T-cell (primary cell): ENCODE results near the gene MPP3. TPM values are rescaled to one million over a fixed set of nuclear protein-coding genes. Genes with fewer than 3 reads are reported as not detected.
"Not testable (repeated sequence)": the region's sequence is repeated elsewhere in the genome, so short reads cannot be mapped to it uniquely, and the experiment has no call there.

Experiments used
- ATAC-seq, 4 experiments: fragments of 200-7000 bp in 3 of 4; fragments of 150-1000 bp in 1 of 4; cut with Tn5 transposase; replicated peaks in 1 of 4; 1 replicate in 3 of 4; 2 replicates in 1 of 4; pipeline ENCODE4 v1.10.0; 2021; ENCODE audit warnings: moderate library complexity in 3 of 4, mild to moderate bottlenecking in 2 of 4, moderate number of reproducible peaks in 1 of 4
- CTCF ChIA-PET, 2 donors: fragments of 300-600 bp; sonication (Branson Sonifier 250); formaldehyde crosslinking; loops; one replicate each; lab custom pipeline; 2022; ENCODE audit warnings: antibody characterized with exemption in 2 of 2; lab: Charles Lee
- POLR2A ChIA-PET, 2 donors: fragments of 300-600 bp; sonication (Branson Sonifier 250); formaldehyde crosslinking; loops; one replicate each; lab custom pipeline; 2022; ENCODE audit warnings: antibody characterized with exemption in 2 of 2; lab: Charles Lee
- DNase-seq, 35 experiments: peaks; one replicate each; pipeline versions ENCODE4 v3.0.0 to v3.0.0-alpha.2; 2013 to 2023
- H3K27ac ChIP-seq: one replicate; pipeline ENCODE4 v1.5.1; 2013; ENCODE audit warnings: low read length
- H3K27me3 ChIP-seq, 2 experiments: replicated peaks in 1 of 2; 1 replicate in 1 of 2; 2 replicates in 1 of 2; pipeline versions ENCODE4 v1.6.1 to v1.7.0; 2013; ENCODE audit warnings: low read length in 1 of 2, mixed read lengths in 1 of 2; ENCODE audit not compliant: control insufficient read depth in 2 of 2, insufficient read depth in 2 of 2; ENCODE audit errors: extremely low read depth in 1 of 2
- H3K36me3 ChIP-seq, 2 donors: 1 replicate in 1 of 2; 2 replicates in 1 of 2; pipeline versions ENCODE4 v1.6.1 to v1.7.0; 2013; ENCODE audit warnings: low read length in 1 of 2; ENCODE audit not compliant: control insufficient read depth in 2 of 2, insufficient read depth in 1 of 2; ENCODE audit errors: extremely low read depth in 1 of 2
- H3K4me1 ChIP-seq, 2 experiments: 1 replicate in 1 of 2; 2 replicates in 1 of 2; pipeline versions ENCODE4 v1.6.1 to v1.7.0; 2013; ENCODE audit warnings: low read length in 2 of 2, mixed read lengths in 1 of 2; ENCODE audit not compliant: insufficient read depth in 2 of 2, control insufficient read depth in 1 of 2; ENCODE audit errors: extremely low read depth in 1 of 2
- H3K4me3 ChIP-seq, 2 donors: 1 replicate in 1 of 2; 2 replicates in 1 of 2; pipeline versions ENCODE4 v1.5.1 to v1.7.0; 2013; ENCODE audit warnings: mild to moderate bottlenecking in 2 of 2, low read length in 1 of 2, moderate library complexity in 1 of 2; ENCODE audit not compliant: control insufficient read depth in 1 of 2; ENCODE audit errors: extremely low read depth in 1 of 2
- H3K9me3 ChIP-seq: 2 replicates; pipeline ENCODE4 v1.7.0; 2013
- H3K27ac Mint-ChIP-seq, 2 donors: one replicate each; pipeline ENCODE4 v1.8.0; 2020 to 2021; ENCODE audit warnings: mild to moderate bottlenecking in 2 of 2, mixed read lengths in 2 of 2
- H3K27me3 Mint-ChIP-seq, 2 donors: one replicate each; pipeline ENCODE4 v1.8.0; 2021 to 2022; ENCODE audit warnings: mixed read lengths in 2 of 2
- H3K36me3 Mint-ChIP-seq: one replicate; pipeline ENCODE4 v1.8.0; 2021; ENCODE audit warnings: mixed read lengths
- H3K4me1 Mint-ChIP-seq, 3 donors: one replicate each; pipeline ENCODE4 v1.8.0; 2020 to 2022; ENCODE audit warnings: mixed read lengths in 3 of 3, mild to moderate bottlenecking in 1 of 3
- H3K4me3 Mint-ChIP-seq, 3 donors: one replicate each; pipeline ENCODE4 v1.8.0; 2020 to 2022; ENCODE audit warnings: mild to moderate bottlenecking in 3 of 3, mixed read lengths in 3 of 3, moderate library complexity in 3 of 3
- H3K9me3 Mint-ChIP-seq, 3 donors: one replicate each; pipeline ENCODE4 v1.8.0; 2020 to 2022; ENCODE audit warnings: mixed read lengths in 3 of 3
- WGBS: methylation state at CpG from one replicate; pipeline ENCODE4 v1.1.5; 2013; ENCODE audit warnings: missing lambda C conversion rate; ENCODE audit not compliant: insufficient coverage; 5-methylcytosine and 5-hydroxymethylcytosine counted together
- total RNA-seq, 35 experiments: library from RNA in 6 of 35; stranded (reverse) in 6 of 35; fragments of 120-200 nt in 1 of 35; gene quantifications; one replicate each; pipeline versions ENCODE4 v1.2.1 to v1.2.4 and lab custom pipeline; 2013 to 2026

The MPP3 gene
- total RNA-seq, 5 donors from 2014 or later (not counting 1 experiment from before 2014, with no cell fraction given), result 0.32 to 0.60 (median 0.44) TPM; not detected in 1

DNA sequence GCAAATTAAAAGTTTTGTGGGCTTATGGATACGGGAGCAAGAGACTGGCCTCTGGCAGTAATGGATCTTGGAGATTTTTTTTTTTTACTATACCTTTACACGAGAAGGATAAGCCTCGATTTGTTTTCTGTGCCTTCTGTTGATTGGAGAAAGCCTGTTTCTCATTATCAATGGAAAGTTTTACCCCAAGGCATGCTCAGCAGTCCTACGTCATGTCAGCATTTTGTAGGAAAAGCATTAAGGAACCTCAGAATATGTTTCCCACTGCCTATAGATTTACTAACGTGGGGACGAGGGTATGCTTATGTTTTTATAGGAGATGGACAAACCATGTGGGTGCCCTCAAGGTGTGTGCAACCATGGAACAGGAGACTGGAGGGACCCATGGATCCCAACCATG lies 40.9 kb upstream of the MPP3 start:
- H3K4me1 Mint-ChIP-seq, result peaks cover 2 to 3% (median 2%) of the 10 kb centered on the region in 3 donors
- WGBS, result 93% methylated on average over 3 of the region's 6 CpGs
- peaks cover 0 to 26% of the 10 kb centered on the region in 2 experiments for H3K27me3 ChIP-seq
- CTCF ChIA-PET, result no interaction called here
- H3K4me3 Mint-ChIP-seq, result no peak overlapping the region
- H3K4me3 ChIP-seq, result no peak overlapping the region
- H3K36me3 Mint-ChIP-seq, result no peaks in the 10 kb centered on the region
- no peak overlapping the region for H3K27ac ChIP-seq
- POLR2A ChIA-PET, result no interaction called here
- no peak for DNase-seq
- H3K27me3 Mint-ChIP-seq, result peaks cover 10 to 22% of the 10 kb centered on the region in 2 donors
- no peaks in the 10 kb centered on the region for H3K36me3 ChIP-seq
- no peaks in the 10 kb centered on the region for H3K9me3 Mint-ChIP-seq
- H3K4me1 ChIP-seq, result peaks cover 0 to 6% of the 10 kb centered on the region in 2 experiments
- no peak overlapping the region for H3K27ac Mint-ChIP-seq
- H3K9me3 ChIP-seq, result no peaks in the 10 kb centered on the region
- no peak for ATAC-seq

- H3K4me3 ChIP-seq, result no peak overlapping the region
- Mint-ChIP-seq H3K9me3 (no peaks in the 10 kb centered on the region), H3K27me3 (peaks cover 16 to 29% of the 10 kb centered on the region in 2 donors), H3K4me1 (no peaks in the 10 kb centered on the region), H3K36me3 (no peaks in the 10 kb centered on the region), H3K4me3 (no peak overlapping the region), H3K27ac (no peak overlapping the region)
- no peaks in the 10 kb centered on the region for H3K9me3 ChIP-seq
- ATAC-seq (no peak), DNase-seq (no peak)
- H3K27me3 ChIP-seq, result peaks cover 0 to 28% of the 10 kb centered on the region in 2 experiments
- H3K27ac ChIP-seq, result no peak overlapping the region
- no peaks in the 10 kb centered on the region for H3K4me1 ChIP-seq
- ChIA-PET POLR2A (no interaction called here), CTCF (no interaction called here)
- WGBS, result 67% methylated on average over 3 of the region's 5 CpGs
- H3K36me3 ChIP-seq, result no peaks in the 10 kb centered on the region
Observed at GRCh38 chr17:43873091-43873490, 40.1 kb upstream of the MPP3 start.

DNA sequence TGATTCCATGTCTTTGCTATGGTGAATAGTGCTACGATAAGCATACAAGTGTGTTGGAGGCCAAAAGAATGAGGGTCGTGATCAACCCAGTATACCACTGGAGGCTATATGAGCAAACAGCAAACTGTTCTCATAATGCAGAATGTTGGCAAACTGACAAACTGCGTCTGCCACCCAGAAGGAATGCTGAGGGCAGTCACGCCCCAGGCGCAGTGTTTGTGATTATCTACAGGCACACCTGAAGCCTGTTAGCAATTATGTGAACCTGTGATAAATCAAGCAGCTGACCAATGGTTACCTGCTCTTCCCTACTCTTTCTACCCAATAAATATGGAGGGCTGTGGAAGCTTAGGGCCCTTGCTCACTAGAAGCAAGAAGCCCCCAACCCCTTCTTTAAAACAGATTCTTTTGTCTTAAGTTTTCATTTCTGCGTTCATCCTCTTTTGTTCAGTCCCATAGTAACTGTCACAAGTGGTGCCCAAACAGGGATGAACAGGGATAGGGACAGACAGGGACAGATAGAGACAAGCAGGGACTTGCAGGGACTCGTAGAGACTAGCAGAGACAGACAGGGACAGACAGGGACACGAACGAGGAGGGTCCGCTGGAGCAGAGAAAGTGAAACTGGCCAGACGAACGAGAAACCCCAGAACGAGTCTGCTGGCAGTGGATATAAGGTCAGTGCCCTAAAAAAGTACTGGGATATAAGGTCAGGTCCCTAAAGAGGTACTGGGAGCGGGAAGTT lies 39.2 kb upstream of the MPP3 start:
- no peaks in the 10 kb centered on the region for H3K9me3 ChIP-seq
- no peaks in the 10 kb centered on the region for H3K4me1 ChIP-seq
- H3K27me3 ChIP-seq, result peaks cover 0 to 24% of the 10 kb centered on the region in 2 experiments
- H3K36me3 ChIP-seq, result no peaks in the 10 kb centered on the region
- H3K27ac ChIP-seq, result no peak overlapping the region
- ChIA-PET CTCF (no interaction called here), POLR2A (interaction anchor here in 1 of 2 donors (0.5 kb wide), 1 partner anchor 799 kb away, joined by 3 read pairs; no protein-coding TSS in a partner anchor)
- DNase-seq (no peak), ATAC-seq (no peak)
- Mint-ChIP-seq H3K36me3 (no peaks in the 10 kb centered on the region), H3K27me3 (peaks cover 16 to 34% of the 10 kb centered on the region in 2 donors), H3K27ac (no peak overlapping the region), H3K4me1 (no peaks in the 10 kb centered on the region), H3K4me3 (no peak overlapping the region), H3K9me3 (no peaks in the 10 kb centered on the region)
- H3K4me3 ChIP-seq, result no peak overlapping the region
- WGBS, result 69% methylated on average over 8 of the region's 14 CpGs

DNA sequence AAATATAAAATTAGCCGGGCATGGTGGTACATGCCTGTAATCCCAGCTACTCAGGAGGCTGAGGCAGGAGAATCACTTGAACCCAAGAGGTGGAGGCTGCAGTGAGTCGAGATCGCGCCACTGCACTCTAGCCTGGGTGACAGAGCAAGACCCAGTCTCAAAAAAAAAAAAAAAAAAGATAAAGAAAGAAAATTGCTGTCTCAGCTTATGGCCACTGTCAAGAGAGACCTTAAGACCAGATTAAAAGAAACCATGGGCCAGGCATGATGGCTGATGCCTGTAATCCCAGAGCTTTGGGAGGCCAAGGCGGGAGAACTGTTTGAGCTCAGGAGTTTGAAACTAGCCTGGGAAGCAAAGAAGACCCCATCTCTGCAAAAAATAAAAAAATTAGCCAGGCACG lies 36.1 kb upstream of the MPP3 start:
- WGBS, result 100% methylated on average over 1 of the region's 6 CpGs
- H3K9me3 Mint-ChIP-seq, H3K4me1 ChIP-seq, H3K9me3 ChIP-seq, DNase-seq, H3K4me3 ChIP-seq, CTCF ChIA-PET, H3K27ac ChIP-seq, POLR2A ChIA-PET, ATAC-seq, H3K27ac Mint-ChIP-seq, H3K36me3 Mint-ChIP-seq, H3K4me3 Mint-ChIP-seq, H3K36me3 ChIP-seq, H3K4me1 Mint-ChIP-seq: not testable (repeated sequence)
- peaks cover 0 to 24% of the 10 kb centered on the region in 2 experiments for H3K27me3 ChIP-seq
- H3K27me3 Mint-ChIP-seq, result peaks cover 16 to 31% of the 10 kb centered on the region in 2 donors

DNA sequence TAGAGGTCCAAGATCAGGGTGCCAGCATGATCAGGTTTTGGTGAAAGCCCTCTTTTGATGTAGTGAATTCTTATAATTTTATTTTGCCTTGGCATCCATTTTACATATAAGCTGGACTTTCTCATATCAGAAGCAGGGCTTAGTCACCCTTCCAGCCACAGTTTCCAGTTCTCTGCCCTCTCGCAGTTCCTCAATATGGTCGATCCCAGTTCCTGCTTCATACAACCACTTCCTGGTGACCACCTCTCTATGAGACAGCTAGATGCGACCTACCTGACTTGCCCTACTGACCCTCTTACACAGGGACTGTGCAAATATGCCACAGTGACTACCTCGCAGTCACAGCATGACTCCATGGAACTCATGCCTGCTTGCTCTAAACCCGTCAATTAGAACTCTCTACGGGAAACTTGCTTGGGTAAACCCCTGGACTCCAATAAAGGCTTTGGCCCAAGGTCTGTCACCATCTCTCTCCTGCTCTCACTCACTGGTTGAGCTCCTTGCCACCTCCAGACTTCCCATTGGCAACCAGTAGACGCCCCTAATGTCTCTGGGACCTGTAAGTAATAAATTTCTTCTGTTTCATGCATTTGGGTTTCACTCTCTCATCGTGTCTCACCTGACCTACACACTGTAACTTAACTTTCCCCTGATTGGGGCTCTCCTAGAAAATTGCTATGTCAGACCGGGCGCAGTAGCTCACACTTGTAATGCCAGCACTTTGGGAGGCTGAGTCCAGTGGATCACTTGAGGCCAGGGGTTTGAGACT lies 35.5 kb upstream of the MPP3 start:
- Histone ChIP-seq H3K4me3 (no peak overlapping the region), H3K27ac (no peak overlapping the region), H3K9me3 (no peaks in the 10 kb centered on the region), H3K4me1 (no peaks in the 10 kb centered on the region), H3K36me3 (no peaks in the 10 kb centered on the region), H3K27me3 (peaks cover 0 to 24% of the 10 kb centered on the region in 2 experiments)
- WGBS, result 90% methylated on average over 6 of the region's 10 CpGs
- H3K27ac Mint-ChIP-seq, result no peak overlapping the region
- H3K27me3 Mint-ChIP-seq, result peaks cover 16 to 31% of the 10 kb centered on the region in 2 donors
- H3K9me3 Mint-ChIP-seq, result no peaks in the 10 kb centered on the region
- no peak for ATAC-seq
- no peak for DNase-seq
- no peaks in the 10 kb centered on the region for H3K4me1 Mint-ChIP-seq
- H3K4me3 Mint-ChIP-seq, result no peak overlapping the region
- ChIA-PET CTCF (no interaction called here), POLR2A (no interaction called here)
- H3K36me3 Mint-ChIP-seq, result no peaks in the 10 kb centered on the region

DNA sequence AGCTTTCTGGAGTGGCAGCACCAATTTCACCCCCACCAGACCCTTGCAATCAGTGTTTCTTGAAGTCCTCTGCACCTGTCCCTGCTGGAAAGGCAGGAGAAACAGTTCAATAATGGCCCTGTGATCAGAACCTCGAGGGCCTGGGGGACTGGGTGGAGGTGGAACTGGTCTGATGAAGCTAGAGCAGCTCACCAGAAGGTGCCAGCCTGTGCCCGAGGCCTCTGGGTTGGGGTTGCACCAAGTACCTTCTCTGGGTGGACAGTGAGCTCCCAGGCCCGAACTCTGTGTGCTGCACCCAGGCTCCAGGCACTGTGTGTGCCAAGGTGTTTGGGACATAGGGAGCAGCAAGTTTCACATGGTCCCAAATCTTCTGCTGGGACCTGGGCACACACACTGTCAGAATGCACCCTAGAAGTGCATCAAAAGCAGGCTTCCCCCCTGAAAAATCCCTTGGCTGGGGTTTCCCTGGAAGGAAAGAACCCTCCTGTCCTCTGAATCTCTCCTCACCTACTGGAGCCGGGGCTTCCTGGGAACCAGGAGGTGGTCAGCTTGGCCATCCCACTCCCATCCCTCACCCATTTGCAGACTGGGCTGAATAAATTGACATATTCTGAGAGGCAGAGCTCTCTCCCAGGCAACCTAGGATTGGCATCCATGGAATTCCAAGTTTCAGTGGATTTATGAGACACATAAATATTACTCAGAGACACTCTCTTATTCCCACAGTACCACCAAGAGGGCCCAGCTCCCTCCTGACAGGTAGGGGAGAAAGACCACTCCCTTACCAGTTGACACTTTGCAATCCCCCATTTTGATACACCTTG lies 31.4 kb upstream of the MPP3 start:
- DNase-seq (no peak), ATAC-seq (no peak)
- Mint-ChIP-seq H3K4me3 (no peak overlapping the region), H3K27me3 (peaks cover 7 to 23% of the 10 kb centered on the region in 2 donors), H3K9me3 (no peaks in the 10 kb centered on the region), H3K27ac (no peak overlapping the region), H3K36me3 (no peaks in the 10 kb centered on the region), H3K4me1 (no peaks in the 10 kb centered on the region)
- no peak overlapping the region for H3K4me3 ChIP-seq
- POLR2A ChIA-PET, result no interaction called here
- CTCF ChIA-PET, result interaction anchor here in 1 of 2 donors (0.6 to 0.7 kb wide), 3 partner anchors 14 to 580 kb away, joined by 3 to 4 read pairs (median 3); no protein-coding TSS in a partner anchor
- no peak overlapping the region for H3K27ac ChIP-seq
- 45% methylated on average over 2 of the region's 4 CpGs for WGBS
- H3K27me3 ChIP-seq, result peaks cover 0 to 32% of the 10 kb centered on the region in 2 experiments
- no peaks in the 10 kb centered on the region for H3K4me1 ChIP-seq
- H3K9me3 ChIP-seq, result no peaks in the 10 kb centered on the region
- H3K36me3 ChIP-seq, result no peaks in the 10 kb centered on the region
